HepG2 (cell line): ENCODE results near the gene PGGT1B. TPM values are rescaled to one million over a fixed set of nuclear protein-coding genes. Genes with fewer than 3 reads are reported as not detected.

Source experiments
- GABPA ChIP-seq, 2 experiments: IDR thresholded peaks; 2 replicates each; pipeline ENCODE4 v1.6.1; 2011 to 2016; ENCODE audit warnings: low read depth in 2 of 2, low read length in 1 of 2, missing biosample characterization in 1 of 2, missing genetic modification characterization in 1 of 2
- GLI4 ChIP-seq: sonication (generic); formaldehyde crosslinking; IDR thresholded peaks from 2 replicates; pipeline ENCODE4 v1.5.1; 2020; ENCODE audit warnings: missing genetic modification reagents, mild to moderate bottlenecking, moderate library complexity, borderline replicate concordance
- MXD4 ChIP-seq: IDR thresholded peaks from 2 replicates; pipeline ENCODE4 v1.6.1; 2016; ENCODE audit warnings: mild to moderate bottlenecking, missing biosample characterization, missing genetic modification reagents
- NFAT5 ChIP-seq: sonication (generic); formaldehyde crosslinking; IDR thresholded peaks from 2 replicates; pipeline ENCODE4 v1.4.0; 2020; ENCODE audit warnings: missing genetic modification reagents
- NFKB2 ChIP-seq: sonication (generic); formaldehyde crosslinking; IDR thresholded peaks from 2 replicates; pipeline ENCODE4 v1.4.0; 2020; ENCODE audit warnings: missing genetic modification reagents, borderline replicate concordance
- PRDM4 ChIP-seq: sonication (generic); formaldehyde crosslinking; IDR thresholded peaks from 2 replicates; pipeline ENCODE4 v1.9.0; 2021; ENCODE audit warnings: missing genetic modification reagents, borderline replicate concordance
- SAP130 ChIP-seq: IDR thresholded peaks from 2 replicates; pipeline ENCODE4 v1.6.1; 2016; ENCODE audit warnings: low read depth
- STAG1 ChIP-seq: sonication (generic); formaldehyde crosslinking; IDR thresholded peaks from 2 replicates; pipeline ENCODE4 v1.4.0; 2020; ENCODE audit warnings: missing genetic modification reagents
- TAF1 ChIP-seq: sonication (generic); formaldehyde crosslinking; IDR thresholded peaks from 2 replicates; pipeline ENCODE4 v1.4.0; 2020; ENCODE audit warnings: missing genetic modification reagents
- TBX3 ChIP-seq: fragments of 450-650 bp; IDR thresholded peaks from 2 replicates; pipeline ENCODE4 v1.6.1; 2017; ENCODE audit warnings: antibody characterized with exemption, mild to moderate bottlenecking, inconsistent platforms, borderline replicate concordance
- ZKSCAN1 ChIP-seq: fragments of 150-350 bp; IDR thresholded peaks from 2 replicates; pipeline ENCODE4 v1.6.1; 2014; ENCODE audit warnings: low read length
- ZNF136 ChIP-seq: sonication (generic); formaldehyde crosslinking; IDR thresholded peaks from 2 replicates; pipeline ENCODE4 v1.8.1; 2022; ENCODE audit warnings: low read depth, mild to moderate bottlenecking, moderate library complexity, missing genetic modification reagents
- ZNF326 ChIP-seq: sonication (generic); formaldehyde crosslinking; IDR thresholded peaks from 2 replicates; pipeline ENCODE4 v1.4.0; 2020; ENCODE audit warnings: missing genetic modification reagents, borderline replicate concordance
- ZNF451 ChIP-seq: sonication (generic); formaldehyde crosslinking; IDR thresholded peaks from 2 replicates; pipeline ENCODE4 v1.5.0; 2020; ENCODE audit warnings: mild to moderate bottlenecking, missing genetic modification reagents
- ZNF777 ChIP-seq: sonication (generic); formaldehyde crosslinking; IDR thresholded peaks from 2 replicates; pipeline ENCODE4 v1.4.0; 2020; ENCODE audit warnings: missing genetic modification reagents
- polyA plus RNA-seq, 8 experiments: library from polyadenylated mRNA; depleted of rRNA in 3 of 8; stranded (reverse) in 7 of 8; unstranded in 1 of 8; fragments of >200 nt; fragmentation: Illumina TruSeq in 4 of 8; extraction: Trizol in 4 of 8; gene quantifications; 2 replicates each; pipeline versions ENCODE4 v1.2.1 to v1.2.3, GENCODE V29; 2011 to 2016; ENCODE audit warnings: low read depth in 4 of 8, missing spikeins in 1 of 8, mixed read lengths in 1 of 8; ENCODE audit not compliant: insufficient read depth in 1 of 8
- total RNA-seq, 5 experiments: library from RNA; depleted of rRNA; stranded (reverse); fragments of >200 nt; fragmentation: Illumina TruSeq; extraction: Trizol; gene quantifications; 2 replicates each; pipeline ENCODE4 v1.2.3, GENCODE V29; 2016; ENCODE audit warnings: low read depth in 1 of 5
- TF ChIP-seq, protein P1 (sequence below): sonication (generic); formaldehyde crosslinking; IDR thresholded peaks from 2 replicates; pipeline ENCODE4 v1.5.0; 2020; ENCODE audit warnings: mild to moderate bottlenecking, missing genetic modification reagents
- TF ChIP-seq, protein P2 (sequence below): sonication (generic); formaldehyde crosslinking; IDR thresholded peaks from 2 replicates; pipeline ENCODE4 v1.4.0; 2020; ENCODE audit warnings: missing genetic modification reagents

Gene PGGT1B
- total and polyA plus RNA-seq, 2 of the 13 experiments (the other 11 are each of a cell fraction or from before 2014, with no cell fraction given), result 2.4 to 42.7 TPM

- TF ChIP-seq GLI4 (CRISPR knock-in tag) (no peak), TAF1 (peak; percentile 97), ZNF451 (CRISPR knock-in tag) (0 out of 2 replicates have a peak, but pooled peaks have one; percentile 52), NFKB2 (CRISPR knock-in tag) (peak; percentile 83; the same call in 1 of the 2 replicates), ZKSCAN1 (no peak), NFAT5 (CRISPR knock-in tag) (0 out of 2 replicates have a peak, but pooled peaks have one; percentile 61), ZNF136 (peak; percentile 27; the same call in 1 of the 2 replicates), ZNF326 (CRISPR knock-in tag) (no peak), ZNF777 (CRISPR knock-in tag) (no peak; the same call in 1 of the 2 replicates), STAG1 (CRISPR knock-in tag) (no peak; the same call in 1 of the 2 replicates), PRDM4 (CRISPR knock-in tag) (no peak), GABPA (IDR thresholded peaks at IDR 0.05; ENCODE audit: low read depth, low read length) (peak; percentile 93), GABPA (CRISPR knock-in tag; IDR thresholded peaks at IDR 0.05; ENCODE audit: low read depth) (peak; percentile 98), MXD4 (peak; percentile 83; the same call in 1 of the 2 replicates), SAP130 (CRISPR knock-in tag) (peak; percentile 87), TBX3 (no peak)
- TF ChIP-seq, protein P1, sequence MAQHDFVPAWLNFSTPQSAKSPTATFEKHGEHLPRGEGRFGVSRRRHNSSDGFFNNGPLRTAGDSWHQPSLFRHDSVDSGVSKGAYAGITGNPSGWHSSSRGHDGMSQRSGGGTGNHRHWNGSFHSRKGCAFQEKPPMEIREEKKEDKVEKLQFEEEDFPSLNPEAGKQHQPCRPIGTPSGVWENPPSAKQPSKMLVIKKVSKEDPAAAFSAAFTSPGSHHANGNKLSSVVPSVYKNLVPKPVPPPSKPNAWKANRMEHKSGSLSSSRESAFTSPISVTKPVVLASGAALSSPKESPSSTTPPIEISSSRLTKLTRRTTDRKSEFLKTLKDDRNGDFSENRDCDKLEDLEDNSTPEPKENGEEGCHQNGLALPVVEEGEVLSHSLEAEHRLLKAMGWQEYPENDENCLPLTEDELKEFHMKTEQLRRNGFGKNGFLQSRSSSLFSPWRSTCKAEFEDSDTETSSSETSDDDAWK (CRISPR knock-in tag), result no peak
- TF ChIP-seq, protein P2, sequence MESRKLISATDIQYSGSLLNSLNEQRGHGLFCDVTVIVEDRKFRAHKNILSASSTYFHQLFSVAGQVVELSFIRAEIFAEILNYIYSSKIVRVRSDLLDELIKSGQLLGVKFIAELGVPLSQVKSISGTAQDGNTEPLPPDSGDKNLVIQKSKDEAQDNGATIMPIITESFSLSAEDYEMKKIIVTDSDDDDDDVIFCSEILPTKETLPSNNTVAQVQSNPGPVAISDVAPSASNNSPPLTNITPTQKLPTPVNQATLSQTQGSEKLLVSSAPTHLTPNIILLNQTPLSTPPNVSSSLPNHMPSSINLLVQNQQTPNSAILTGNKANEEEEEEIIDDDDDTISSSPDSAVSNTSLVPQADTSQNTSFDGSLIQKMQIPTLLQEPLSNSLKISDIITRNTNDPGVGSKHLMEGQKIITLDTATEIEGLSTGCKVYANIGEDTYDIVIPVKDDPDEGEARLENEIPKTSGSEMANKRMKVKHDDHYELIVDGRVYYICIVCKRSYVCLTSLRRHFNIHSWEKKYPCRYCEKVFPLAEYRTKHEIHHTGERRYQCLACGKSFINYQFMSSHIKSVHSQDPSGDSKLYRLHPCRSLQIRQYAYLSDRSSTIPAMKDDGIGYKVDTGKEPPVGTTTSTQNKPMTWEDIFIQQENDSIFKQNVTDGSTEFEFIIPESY, result peak; percentile 91; the same call in 1 of the 2 replicates
These were observed at the start of gene PGGT1B (continued) for GRCh38 chr5:115262321-115263077.
